CD4-positive, alpha-beta T cell treated with Interleukin-4 for 4 hours (primary cell): Measurements from ENCODE around the gene WDR26.
A peak's percentile ranks its signal among the peaks of the same experiment; 100 is the strongest.
"Not testable (repeated sequence)": the region's sequence is repeated elsewhere in the genome, so short reads cannot be mapped to it uniquely, and the experiment has no call there.

Source experiments
- DNase-seq: peaks from one replicate; pipeline ENCODE4 v3.0.0-alpha.2; 2020

Gene WDR26

GRCh38 chr1:224434691-224435317 lies at the start of gene WDR26:
Gene WDR26, minus strand, starts transcription at chr1:224434797.
- DNase-seq, result peak; percentile 84

GRCh38 chr1:224483206-224483605 lies 48.6 kb upstream of the WDR26 start:
- DNase-seq, result not testable (repeated sequence)

- no peak for DNase-seq
Measured at GRCh38 chr1:224482619-224483018, 48.0 kb upstream of the WDR26 start.

- DNase-seq, result no peak
Measured at GRCh38 chr1:224481601-224482000, 47.0 kb upstream of the WDR26 start.

- DNase-seq, result not testable (repeated sequence)
Measured at GRCh38 chr1:224480888-224481459, 46.4 kb upstream of the WDR26 start.

GRCh38 chr1:224480200-224480599 lies 45.6 kb upstream of the WDR26 start:
- DNase-seq, result not testable (repeated sequence)

GRCh38 chr1:224472806-224473205 lies 38.2 kb upstream of the WDR26 start:
- DNase-seq, result no peak

GRCh38 chr1:224466154-224466553 lies 31.6 kb upstream of the WDR26 start:
- DNase-seq, result no peak

- DNase-seq, result no peak
Measured at GRCh38 chr1:224459966-224460365, 25.4 kb upstream of the WDR26 start.

GRCh38 chr1:224458996-224459395 lies 24.4 kb upstream of the WDR26 start:
- no peak for DNase-seq

GRCh38 chr1:224458296-224458695 lies 23.7 kb upstream of the WDR26 start:
- no peak for DNase-seq

- DNase-seq, result no peak
Measured at GRCh38 chr1:224457782-224458144, 23.2 kb upstream of the WDR26 start.

- no peak for DNase-seq
Measured at GRCh38 chr1:224456637-224456953, 22.0 kb upstream of the WDR26 start.

GRCh38 chr1:224454402-224455055 lies 19.9 kb upstream of the WDR26 start:
- DNase-seq, result no peak

GRCh38 chr1:224450561-224451350 lies 16.2 kb upstream of the WDR26 start:
- DNase-seq, result no peak

GRCh38 chr1:224450159-224450558 lies 15.6 kb upstream of the WDR26 start:
- no peak for DNase-seq

- no peak for DNase-seq
Measured at GRCh38 chr1:224448453-224449017, 13.9 kb upstream of the WDR26 start.

GRCh38 chr1:224447971-224448370 lies 13.4 kb upstream of the WDR26 start:
- DNase-seq, result no peak

GRCh38 chr1:224447251-224447650 lies 12.7 kb upstream of the WDR26 start:
- DNase-seq, result no peak

GRCh38 chr1:224438989-224439388 lies 4.4 kb upstream of the WDR26 start:
- no peak for DNase-seq

GRCh38 chr1:224435999-224436398 lies 1.4 kb upstream of the WDR26 start:
- DNase-seq, result peak; percentile 32

GRCh38 chr1:224435318-224435763 lies 744 bp upstream of the WDR26 start:
- DNase-seq, result peak; percentile 10
